Astrocyte (in vitro differentiated cells and primary cell): Measurements from ENCODE around the gene CDKL4. TPM values are rescaled to one million over a fixed set of nuclear protein-coding genes. Genes with fewer than 3 reads are reported as not detected.

ENCODE experiments used
- DNase-seq: peaks from one replicate; pipeline ENCODE4 v3.0.0-alpha.2; 2010; ENCODE audit warnings: low read depth
- FAIRE-seq: peaks from 2 replicates; lab custom pipeline; 2011; peaks lifted over from hg19 to GRCh38; lab: Jason Lieb, UNC
- H2AFZ ChIP-seq: 2 replicates; pipeline ENCODE4 v1.6.0; 2012; ENCODE audit warnings: low read depth, low read length, inconsistent platforms
- H3K27ac ChIP-seq: 2 replicates; pipeline ENCODE4 v1.5.1; 2011; ENCODE audit warnings: low read depth, low read length, inconsistent platforms
- H3K27me3 ChIP-seq: 2 replicates; pipeline ENCODE4 v1.6.0; 2011; ENCODE audit warnings: low read length, inconsistent platforms; ENCODE audit not compliant: insufficient read depth
- H3K36me3 ChIP-seq: 2 replicates; pipeline ENCODE4 v1.5.1; 2011; ENCODE audit warnings: low read length, inconsistent platforms; ENCODE audit not compliant: insufficient read depth
- H3K4me1 ChIP-seq: 2 replicates; pipeline ENCODE4 v1.5.1; 2011; ENCODE audit warnings: low read length, inconsistent platforms; ENCODE audit not compliant: insufficient read depth
- H3K4me2 ChIP-seq: 2 replicates; pipeline ENCODE4 v1.6.0; 2012; ENCODE audit warnings: low read length, inconsistent platforms
- H3K4me3 ChIP-seq: 2 replicates; pipeline ENCODE4 v1.5.1; 2011; ENCODE audit warnings: low read depth, mild to moderate bottlenecking, low read length, inconsistent platforms; ENCODE audit not compliant: insufficient read depth
- H3K79me2 ChIP-seq: 2 replicates; pipeline ENCODE4 v1.6.0; 2012; ENCODE audit warnings: mild to moderate bottlenecking, low read length, inconsistent platforms; ENCODE audit not compliant: insufficient read depth
- H3K9ac ChIP-seq: 2 replicates; pipeline ENCODE4 v1.6.0; 2012; ENCODE audit warnings: mild to moderate bottlenecking, low read length, inconsistent platforms
- H3K9me3 ChIP-seq: 2 replicates; pipeline ENCODE4 v1.5.1; 2012; ENCODE audit warnings: low read depth, mild to moderate bottlenecking, low read length, inconsistent platforms; ENCODE audit not compliant: insufficient read depth
- H4K20me1 ChIP-seq: 2 replicates; pipeline ENCODE4 v1.6.0; 2012; ENCODE audit warnings: low read length, inconsistent platforms; ENCODE audit not compliant: insufficient read depth
- H3K27ac Mint-ChIP-seq: one replicate; pipeline ENCODE4 v1.8.0; 2021; ENCODE audit warnings: mild to moderate bottlenecking, mixed read lengths; ENCODE audit not compliant: unreplicated experiment
- H3K27me3 Mint-ChIP-seq: one replicate; pipeline ENCODE4 v1.8.0; 2021; ENCODE audit warnings: low read depth, mixed read lengths; ENCODE audit not compliant: unreplicated experiment
- H3K36me3 Mint-ChIP-seq: one replicate; pipeline ENCODE4 v1.8.0; 2021; ENCODE audit warnings: low read depth, mixed read lengths; ENCODE audit not compliant: unreplicated experiment
- H3K4me1 Mint-ChIP-seq: one replicate; pipeline ENCODE4 v1.8.0; 2021; ENCODE audit warnings: low read depth, mixed read lengths; ENCODE audit not compliant: unreplicated experiment
- H3K4me3 Mint-ChIP-seq: one replicate; pipeline ENCODE4 v1.8.0; 2021; ENCODE audit warnings: mild to moderate bottlenecking, moderate library complexity, mixed read lengths; ENCODE audit not compliant: unreplicated experiment
- H3K9me3 Mint-ChIP-seq: one replicate; pipeline ENCODE4 v1.8.0; 2021; ENCODE audit warnings: mild to moderate bottlenecking, mixed read lengths; ENCODE audit not compliant: unreplicated experiment
- CTCF ChIP-seq: IDR thresholded peaks from 2 replicates; pipeline ENCODE4 v1.5.1; 2011; ENCODE audit warnings: low read depth, mild to moderate bottlenecking, inconsistent platforms, low read length, moderate library complexity; ENCODE audit not compliant: insufficient read depth
- EZH2 ChIP-seq: IDR thresholded peaks from 2 replicates; pipeline ENCODE4 v1.6.1; 2012; ENCODE audit warnings: mild to moderate bottlenecking, low read length, inconsistent platforms; ENCODE audit not compliant: insufficient read depth
- total RNA-seq: library from RNA; stranded (reverse); gene quantifications from 2 replicates; pipeline ENCODE4 v1.2.1, GENCODE V29; 2021

The CDKL4 gene
- total RNA-seq, 1 donor from 2014 or later = 1.4 TPM

GRCh38 chr2:39260087-39260486, 16.3 kb upstream of the CDKL4 start:
- FAIRE-seq (no peak), DNase-seq (no peak)
- no peaks in the 10 kb centered on the region for H3K9me3 Mint-ChIP-seq
- no peaks in the 10 kb centered on the region for H3K79me2 ChIP-seq
- H3K36me3 ChIP-seq = peaks cover 30% of the 10 kb centered on the region
- no peaks in the 10 kb centered on the region for H4K20me1 ChIP-seq
- no peaks in the 10 kb centered on the region for H3K27me3 Mint-ChIP-seq
- H3K4me1 ChIP-seq = no peaks in the 10 kb centered on the region
- no peak overlapping the region for H3K27ac Mint-ChIP-seq
- no peak overlapping the region for H3K9ac ChIP-seq
- no peak overlapping the region for H3K27ac ChIP-seq
- no peak overlapping the region for H3K4me2 ChIP-seq
- H3K36me3 Mint-ChIP-seq = peaks cover 10% of the 10 kb centered on the region
- H3K4me3 ChIP-seq = no peak overlapping the region
- no peak for TF ChIP-seq EZH2
- no peak for TF ChIP-seq CTCF
- H3K4me3 Mint-ChIP-seq = no peak overlapping the region
- H3K4me1 Mint-ChIP-seq = no peaks in the 10 kb centered on the region
- H3K9me3 ChIP-seq = no peaks in the 10 kb centered on the region
- H2AFZ ChIP-seq = no peak overlapping the region
- no peaks in the 10 kb centered on the region for H3K27me3 ChIP-seq

- Histone ChIP-seq H3K9me3 (no peaks in the 10 kb centered on the region), H3K4me3 (no peak overlapping the region), H3K27me3 (no peaks in the 10 kb centered on the region), H3K9ac (no peak overlapping the region), H2AFZ (no peak overlapping the region), H4K20me1 (no peaks in the 10 kb centered on the region), H3K79me2 (no peaks in the 10 kb centered on the region), H3K4me2 (no peak overlapping the region), H3K27ac (no peak overlapping the region), H3K4me1 (no peaks in the 10 kb centered on the region), H3K36me3 (peaks cover 56% of the 10 kb centered on the region)
- Mint-ChIP-seq H3K4me3 (no peak overlapping the region), H3K36me3 (peaks cover 23% of the 10 kb centered on the region), H3K9me3 (no peaks in the 10 kb centered on the region), H3K27ac (no peak overlapping the region), H3K27me3 (no peaks in the 10 kb centered on the region), H3K4me1 (no peaks in the 10 kb centered on the region)
- DNase-seq (no peak), FAIRE-seq (no peak)
- TF ChIP-seq CTCF (no peak), EZH2 (no peak)
Measured at GRCh38 chr2:39256040-39256439, 12.3 kb upstream of the CDKL4 start.

- Histone ChIP-seq H3K4me2 (no peak overlapping the region), H2AFZ (no peak overlapping the region), H3K4me1 (no peaks in the 10 kb centered on the region), H3K4me3 (no peak overlapping the region), H3K36me3 (peaks cover 33% of the 10 kb centered on the region), H3K79me2 (no peaks in the 10 kb centered on the region), H3K9me3 (no peaks in the 10 kb centered on the region), H3K9ac (no peak overlapping the region), H3K27ac (no peak overlapping the region), H3K27me3 (no peaks in the 10 kb centered on the region), H4K20me1 (no peaks in the 10 kb centered on the region)
- Mint-ChIP-seq H3K27ac (no peak overlapping the region), H3K27me3 (no peaks in the 10 kb centered on the region), H3K9me3 (no peaks in the 10 kb centered on the region), H3K4me3 (no peak overlapping the region), H3K36me3 (peaks cover 26% of the 10 kb centered on the region), H3K4me1 (no peaks in the 10 kb centered on the region)
- no peak for FAIRE-seq
- no peak for DNase-seq
- TF ChIP-seq EZH2 = no peak
Measured at GRCh38 chr2:39252888-39253518, 9.2 kb upstream of the CDKL4 start.
